Immature natural killer cell (primary cell): ENCODE measurements around the gene PRKCA. TPM values are rescaled to one million over a fixed set of nuclear protein-coding genes. Genes with fewer than 3 reads are reported as not detected.

Source experiments
- DNase-seq, 3 donors: peaks; one replicate each; pipeline ENCODE4 v3.0.0; 2022; ENCODE audit warnings: mixed read lengths in 1 of 3
- H3K27ac Mint-ChIP-seq, 6 donors: one replicate each; pipeline ENCODE4 v1.8.0; 2020; ENCODE audit warnings: mixed read lengths in 6 of 6, mild to moderate bottlenecking in 5 of 6, inconsistent platforms in 4 of 6, moderate library complexity in 3 of 6
- H3K27me3 Mint-ChIP-seq, 3 donors: one replicate each; pipeline ENCODE4 v1.8.0; 2020 to 2021; ENCODE audit warnings: low read depth in 3 of 3, mild to moderate bottlenecking in 3 of 3, mixed read lengths in 3 of 3, moderate library complexity in 3 of 3, inconsistent platforms in 1 of 3
- H3K36me3 Mint-ChIP-seq, 3 donors: one replicate each; pipeline ENCODE4 v1.8.0; 2020; ENCODE audit warnings: mixed read lengths in 3 of 3, inconsistent platforms in 2 of 3, mild to moderate bottlenecking in 2 of 3
- H3K4me1 Mint-ChIP-seq, 2 donors: one replicate each; pipeline ENCODE4 v1.8.0; 2020; ENCODE audit warnings: inconsistent platforms in 2 of 2, mild to moderate bottlenecking in 2 of 2, mixed read lengths in 2 of 2, moderate library complexity in 1 of 2
- H3K4me3 Mint-ChIP-seq, 5 donors: one replicate each; pipeline ENCODE4 v1.8.0; 2020; ENCODE audit warnings: mild to moderate bottlenecking in 5 of 5, mixed read lengths in 5 of 5, inconsistent platforms in 3 of 5, moderate library complexity in 3 of 5
- H3K9me3 Mint-ChIP-seq, 6 donors: one replicate each; pipeline ENCODE4 v1.8.0; 2020; ENCODE audit warnings: mild to moderate bottlenecking in 6 of 6, mixed read lengths in 6 of 6, inconsistent platforms in 4 of 6, moderate library complexity in 3 of 6
- polyA plus RNA-seq, 3 donors: library from polyadenylated mRNA; unstranded; fragments of 300-500 nt; fragmentation: Illumina TruSeq; gene quantifications; one replicate each; pipeline ENCODE4 v1.2.3, GENCODE V29; 2021

The PRKCA gene
- polyA plus RNA-seq, 3 donors from 2014 or later: 0.18 to 1.3 (median 0.28) TPM

GRCh38 chr17:66784621-66785364, 482.4 kb downstream of the PRKCA start:
- DNase-seq: no peak
- Mint-ChIP-seq H3K36me3 (peaks cover 6 to 25% (median 20%) of the 10 kb centered on the region in 3 donors), H3K27ac (no peak overlapping the region), H3K9me3 (no peaks in the 10 kb centered on the region), H3K4me3 (no peak overlapping the region), H3K4me1 (no peaks in the 10 kb centered on the region), H3K27me3 (peaks cover 0 to 2% (median 0%) of the 10 kb centered on the region in 3 donors)

DNA sequence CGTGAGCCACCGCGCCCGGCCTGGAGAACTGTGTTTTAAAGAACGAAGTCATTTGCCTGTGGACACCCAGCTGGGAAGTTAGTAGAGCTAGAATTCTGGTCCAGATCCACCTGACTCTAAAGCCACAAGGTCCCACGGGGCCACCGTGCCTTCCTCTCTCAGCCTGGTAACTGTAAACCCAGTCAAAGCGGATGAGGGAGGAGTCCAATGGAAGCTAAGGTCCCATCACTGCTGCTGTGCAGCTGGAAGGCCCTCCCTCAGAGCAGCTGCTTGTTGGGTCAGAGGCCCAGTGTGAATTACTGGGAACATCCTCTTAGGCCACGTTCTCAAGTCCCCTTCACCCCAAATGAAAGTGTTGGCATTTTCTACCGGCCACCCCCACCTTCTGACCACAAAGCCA, 483.7 kb downstream of the PRKCA start:
- no peak for DNase-seq
- Mint-ChIP-seq H3K27ac (no peak overlapping the region), H3K4me3 (no peak overlapping the region), H3K4me1 (peaks cover 0 to 2% of the 10 kb centered on the region in 2 donors), H3K36me3 (peaks cover 11 to 29% (median 24%) of the 10 kb centered on the region in 3 donors), H3K9me3 (no peaks in the 10 kb centered on the region), H3K27me3 (peaks cover 0 to under 1% (median 0%) of the 10 kb centered on the region in 3 donors)

DNA sequence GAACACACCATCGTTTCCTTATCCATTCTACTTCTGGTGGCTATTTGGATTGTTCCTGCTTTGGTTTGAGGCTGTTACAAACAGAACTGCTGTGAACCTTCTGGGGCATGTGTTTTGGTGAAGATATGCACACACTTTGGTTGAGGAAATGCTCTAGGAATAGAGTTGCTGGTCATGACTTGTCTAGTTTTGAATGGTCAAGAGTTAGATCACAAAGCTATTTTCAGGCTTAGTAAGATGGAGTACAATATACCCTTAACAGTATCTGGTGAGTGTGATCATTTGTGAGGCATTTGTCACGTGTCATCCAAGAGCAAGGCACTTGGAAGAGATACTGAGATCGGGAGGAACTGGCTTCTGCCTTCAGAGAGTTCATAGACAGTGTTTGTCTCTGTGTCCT, 485.5 kb downstream of the PRKCA start:
- peaks cover 0 to 9% of the 10 kb centered on the region in 2 donors for H3K4me1 Mint-ChIP-seq
- H3K27ac Mint-ChIP-seq: no peak overlapping the region
- peaks cover 16 to 36% (median 35%) of the 10 kb centered on the region in 3 donors for H3K36me3 Mint-ChIP-seq

DNA sequence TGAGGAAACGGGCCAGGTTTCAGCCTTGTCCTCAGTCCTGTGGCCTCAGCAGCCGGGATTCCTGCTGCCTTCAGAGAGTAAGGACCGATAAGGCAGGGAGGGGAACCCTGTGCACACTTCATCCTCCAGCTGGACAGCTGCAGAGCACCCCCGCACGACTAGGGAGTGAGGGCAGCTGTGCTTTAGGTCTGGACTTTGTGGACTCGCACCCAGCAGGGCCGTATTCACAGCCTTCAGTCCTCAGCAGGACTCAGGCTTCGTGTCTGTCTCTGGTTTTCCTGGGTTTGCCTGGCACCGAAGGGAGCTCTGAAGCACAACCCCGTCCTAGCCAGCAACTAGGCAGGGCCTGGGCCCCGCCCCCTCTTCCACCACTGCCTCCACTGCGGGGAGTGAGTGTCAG, 486.7 kb downstream of the PRKCA start:
- Mint-ChIP-seq H3K9me3 (no peaks in the 10 kb centered on the region), H3K4me1 (peaks cover 0 to 9% of the 10 kb centered on the region in 2 donors), H3K36me3 (peaks cover 16 to 42% (median 40%) of the 10 kb centered on the region in 3 donors), H3K27me3 (peaks cover 0 to 2% (median 0%) of the 10 kb centered on the region in 3 donors), H3K27ac (no peak overlapping the region), H3K4me3 (no peak overlapping the region)
- no peak for DNase-seq

More for the DNA sequence above, 485.5 kb downstream of the PRKCA start:
- Mint-ChIP-seq H3K27me3 (peaks cover 0 to 2% (median 0%) of the 10 kb centered on the region in 3 donors), H3K4me3 (no peak overlapping the region), H3K9me3 (no peaks in the 10 kb centered on the region)
- DNase-seq: no peak

- Mint-ChIP-seq H3K27me3 (peaks cover 0 to 2% (median 0%) of the 10 kb centered on the region in 3 donors), H3K36me3 (peaks cover 16 to 43% (median 42%) of the 10 kb centered on the region in 3 donors), H3K4me3 (no peak overlapping the region), H3K9me3 (no peaks in the 10 kb centered on the region), H3K4me1 (peaks cover 0 to 9% of the 10 kb centered on the region in 2 donors), H3K27ac (no peak overlapping the region)
- DNase-seq: no peak
These were observed 487.6 kb downstream of the PRKCA start for GRCh38 chr17:66789961-66790437.

- H3K27me3 Mint-ChIP-seq: peaks cover 0 to 2% (median 0%) of the 10 kb centered on the region in 3 donors
- no peak for DNase-seq
- peaks cover 16 to 45% (median 42%) of the 10 kb centered on the region in 3 donors for H3K36me3 Mint-ChIP-seq
- H3K27ac Mint-ChIP-seq: no peak overlapping the region
- no peaks in the 10 kb centered on the region for H3K9me3 Mint-ChIP-seq
- H3K4me3 Mint-ChIP-seq: no peak overlapping the region
- peaks cover 0 to 9% of the 10 kb centered on the region in 2 donors for H3K4me1 Mint-ChIP-seq
These were observed 488.2 kb downstream of the PRKCA start for GRCh38 chr17:66790501-66791061.

DNA sequence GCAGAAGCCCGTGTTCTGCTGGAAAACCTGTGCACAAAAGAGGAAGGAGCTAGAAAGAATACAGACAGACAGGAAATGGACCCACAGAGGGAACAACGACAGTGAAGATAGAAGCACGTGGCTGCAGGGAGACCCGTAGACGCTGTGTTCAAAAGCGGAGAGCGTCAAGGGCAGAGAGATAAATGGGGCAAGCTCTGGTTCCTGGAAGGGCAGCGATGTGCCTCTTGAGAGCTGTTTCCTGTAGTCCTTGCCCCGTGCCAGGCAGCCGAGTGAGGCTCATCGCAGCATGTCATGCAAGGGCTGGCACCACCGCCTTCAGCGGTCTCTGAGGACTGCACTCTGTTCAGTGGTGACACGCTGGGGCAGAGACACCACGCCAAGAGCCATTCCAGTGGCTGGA, 488.9 kb downstream of the PRKCA start:
- Mint-ChIP-seq H3K27me3 (peaks cover 0 to 2% (median 0%) of the 10 kb centered on the region in 3 donors), H3K4me3 (peak overlapping the region in 1 of 5 donors; percentile 18), H3K27ac (no peak overlapping the region), H3K4me1 (peaks cover 0 to 9% of the 10 kb centered on the region in 2 donors), H3K36me3 (peaks cover 16 to 52% (median 42%) of the 10 kb centered on the region in 3 donors), H3K9me3 (no peaks in the 10 kb centered on the region)
- DNase-seq: no peak

- Mint-ChIP-seq H3K9me3 (peaks cover 0 to 2% (median 0%) of the 10 kb centered on the region in 6 donors), H3K4me1 (peaks cover 1 to 9% of the 10 kb centered on the region in 2 donors), H3K27me3 (peaks cover 0 to 10% (median 8%) of the 10 kb centered on the region in 3 donors), H3K36me3 (peaks cover 14 to 36% (median 27%) of the 10 kb centered on the region in 3 donors), H3K27ac (no peak overlapping the region), H3K4me3 (no peak overlapping the region)
- DNase-seq: no peak
These were observed 491.4 kb downstream of the PRKCA start for GRCh38 chr17:66793814-66794213.

DNA sequence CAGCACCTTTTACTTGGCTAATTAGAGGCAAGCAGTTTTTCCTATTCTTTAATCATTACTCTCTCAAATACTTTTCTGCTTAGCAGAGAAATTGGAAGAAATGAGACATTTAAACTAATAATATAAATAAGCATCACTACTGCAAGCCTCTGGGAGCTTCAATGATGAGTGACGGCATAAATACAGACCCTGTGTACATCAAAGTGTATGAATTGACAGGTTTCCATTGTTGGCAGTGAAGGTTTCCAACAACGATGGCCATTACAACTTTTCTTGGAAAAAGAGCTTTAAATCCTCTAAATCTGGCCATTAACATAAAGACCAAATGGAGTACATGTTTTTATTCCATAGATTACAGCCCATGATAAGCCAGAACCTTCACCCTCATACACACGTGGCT, 493.1 kb downstream of the PRKCA start:
- Mint-ChIP-seq H3K4me3 (no peak overlapping the region), H3K27me3 (peaks cover 0 to 12% (median 8%) of the 10 kb centered on the region in 3 donors)

DNA sequence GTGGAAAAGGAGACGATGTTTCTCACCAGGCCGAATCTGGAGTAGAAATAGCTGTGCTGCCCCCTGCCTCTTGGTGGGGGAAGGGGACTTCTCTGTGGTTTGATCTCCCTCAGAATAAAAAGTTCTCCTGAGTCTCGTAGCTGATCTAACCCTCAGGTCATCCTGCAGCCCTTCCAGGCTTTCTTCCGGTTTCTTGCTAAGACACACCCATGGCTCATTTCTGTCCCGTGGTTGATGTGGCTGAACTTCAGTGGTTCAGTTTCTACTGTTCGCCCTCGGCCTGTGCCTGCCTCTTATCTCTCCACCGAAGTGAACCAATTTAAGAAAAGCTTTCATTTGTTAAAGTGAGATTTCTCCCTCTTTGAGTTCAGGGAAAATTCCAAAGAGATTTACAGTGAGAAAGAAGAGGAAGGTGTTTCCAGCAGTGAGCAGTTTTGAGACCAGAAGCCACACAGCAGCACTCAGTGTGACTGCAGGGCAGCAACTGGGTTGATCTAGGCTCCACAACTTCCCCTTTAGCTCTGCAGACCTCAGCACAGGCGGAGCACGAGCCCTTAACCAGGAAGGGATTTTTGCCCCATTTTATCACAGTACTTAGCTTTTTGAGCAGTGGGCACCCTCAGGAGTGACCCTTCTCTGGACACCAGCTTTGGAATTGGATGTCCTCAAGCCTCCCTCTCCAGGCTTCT, 497.6 kb downstream of the PRKCA start:
- H3K27ac Mint-ChIP-seq: peak overlapping the region in 1 of 6 donors; percentile 34
- peaks cover 0 to 2% (median 0%) of the 10 kb centered on the region in 6 donors for H3K9me3 Mint-ChIP-seq
- H3K36me3 Mint-ChIP-seq: peaks cover 8 to 22% (median 12%) of the 10 kb centered on the region in 3 donors

More for the DNA sequence above, 493.1 kb downstream of the PRKCA start:
- peaks cover 0 to 2% (median 0%) of the 10 kb centered on the region in 6 donors for H3K9me3 Mint-ChIP-seq
- H3K4me1 Mint-ChIP-seq: peaks cover 1 to 16% of the 10 kb centered on the region in 2 donors
- no peak overlapping the region for H3K27ac Mint-ChIP-seq
- DNase-seq: no peak
- H3K36me3 Mint-ChIP-seq: peaks cover 12 to 30% (median 19%) of the 10 kb centered on the region in 3 donors

GRCh38 chr17:66803474-66803951, 501.1 kb downstream of the PRKCA start:
- H3K4me1 Mint-ChIP-seq: peaks cover 11 to 22% of the 10 kb centered on the region in 2 donors
- peaks cover 6 to 15% (median 13%) of the 10 kb centered on the region in 3 donors for H3K36me3 Mint-ChIP-seq
- H3K27ac Mint-ChIP-seq: no peak overlapping the region

More for the DNA sequence above, 497.6 kb downstream of the PRKCA start:
- Mint-ChIP-seq H3K4me3 (peak overlapping the region in 1 of 5 donors; percentile 27), H3K27me3 (peaks cover 0 to 12% (median 8%) of the 10 kb centered on the region in 3 donors), H3K4me1 (peaks cover 3 to 8% of the 10 kb centered on the region in 2 donors)
- no peak for DNase-seq

GRCh38 chr17:66805567-66805966, 503.2 kb downstream of the PRKCA start:
- no peak for DNase-seq
- peaks cover 6 to 15% (median 13%) of the 10 kb centered on the region in 3 donors for H3K36me3 Mint-ChIP-seq
- peaks cover 0 to 5% (median 0%) of the 10 kb centered on the region in 6 donors for H3K9me3 Mint-ChIP-seq
- H3K27ac Mint-ChIP-seq: no peak overlapping the region
- peaks cover 11 to 19% of the 10 kb centered on the region in 2 donors for H3K4me1 Mint-ChIP-seq
- no peak overlapping the region for H3K4me3 Mint-ChIP-seq
- peaks cover 2 to 10% (median 3%) of the 10 kb centered on the region in 3 donors for H3K27me3 Mint-ChIP-seq

More at GRCh38 chr17:66803474-66803951, 501.1 kb downstream of the PRKCA start:
- H3K27me3 Mint-ChIP-seq: peaks cover 2 to 8% (median 4%) of the 10 kb centered on the region in 3 donors
- H3K4me3 Mint-ChIP-seq: no peak overlapping the region
- DNase-seq: no peak
- H3K9me3 Mint-ChIP-seq: peaks cover 0 to 5% (median 0%) of the 10 kb centered on the region in 6 donors

GRCh38 chr17:66807182-66807581, 504.8 kb downstream of the PRKCA start:
- H3K4me3 Mint-ChIP-seq: no peak overlapping the region
- H3K27me3 Mint-ChIP-seq: peaks cover 0 to 12% (median 3%) of the 10 kb centered on the region in 3 donors
- peaks cover 9 to 19% of the 10 kb centered on the region in 2 donors for H3K4me1 Mint-ChIP-seq
- H3K9me3 Mint-ChIP-seq: peaks cover 0 to 3% (median 0%) of the 10 kb centered on the region in 6 donors
- no peak for DNase-seq
- H3K27ac Mint-ChIP-seq: no peak overlapping the region
- H3K36me3 Mint-ChIP-seq: peaks cover 6 to 15% (median 13%) of the 10 kb centered on the region in 3 donors
